Fibroblast of mammary gland (primary cell): ENCODE results near the gene DESI1.
A peak's percentile ranks its signal among the peaks of the same experiment; 100 is the strongest.
"Not testable (repeated sequence)": the region's sequence is repeated elsewhere in the genome, so short reads cannot be mapped to it uniquely, and the experiment has no call there.

Experiments used
- DNase-seq: peaks from one replicate; pipeline ENCODE4 v3.0.0-alpha.2; 2010; ENCODE audit warnings: low read depth
- H3K4me3 ChIP-seq: 2 replicates; pipeline ENCODE4 v1.5.1; 2011; ENCODE audit warnings: low read depth, mild to moderate bottlenecking, low read length, moderate library complexity; ENCODE audit not compliant: control insufficient read depth
- TF ChIP-seq, protein P1 (sequence below): conservative IDR thresholded peaks from 2 replicates; pipeline ENCODE4 v1.5.1; 2011; ENCODE audit warnings: low read depth, low read length, inconsistent platforms; ENCODE audit not compliant: control insufficient read depth, insufficient read depth

DESI1 gene

DNA sequence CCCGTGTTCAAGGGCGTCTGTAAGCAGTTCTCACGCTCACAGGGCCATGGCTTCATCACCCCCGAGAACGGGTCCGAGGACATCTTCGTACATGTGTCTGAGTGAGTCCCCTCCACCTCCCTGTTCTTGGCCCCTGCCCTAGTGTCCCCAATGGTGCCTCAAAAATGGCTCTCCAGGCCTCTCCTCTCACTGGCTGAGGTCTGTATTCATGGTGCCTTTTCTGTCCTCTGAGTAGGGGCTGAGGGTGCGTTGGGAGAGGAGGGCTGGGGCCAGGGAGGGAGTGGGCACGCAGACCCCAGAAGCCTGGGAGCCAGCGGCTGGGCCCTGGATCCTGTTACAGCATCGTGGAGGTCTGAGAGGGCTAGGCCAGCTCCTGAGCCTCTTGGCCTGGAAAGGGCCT, 47.2 kb downstream of the DESI1 start:
- DNase-seq: no peak
- TF ChIP-seq, protein P1, sequence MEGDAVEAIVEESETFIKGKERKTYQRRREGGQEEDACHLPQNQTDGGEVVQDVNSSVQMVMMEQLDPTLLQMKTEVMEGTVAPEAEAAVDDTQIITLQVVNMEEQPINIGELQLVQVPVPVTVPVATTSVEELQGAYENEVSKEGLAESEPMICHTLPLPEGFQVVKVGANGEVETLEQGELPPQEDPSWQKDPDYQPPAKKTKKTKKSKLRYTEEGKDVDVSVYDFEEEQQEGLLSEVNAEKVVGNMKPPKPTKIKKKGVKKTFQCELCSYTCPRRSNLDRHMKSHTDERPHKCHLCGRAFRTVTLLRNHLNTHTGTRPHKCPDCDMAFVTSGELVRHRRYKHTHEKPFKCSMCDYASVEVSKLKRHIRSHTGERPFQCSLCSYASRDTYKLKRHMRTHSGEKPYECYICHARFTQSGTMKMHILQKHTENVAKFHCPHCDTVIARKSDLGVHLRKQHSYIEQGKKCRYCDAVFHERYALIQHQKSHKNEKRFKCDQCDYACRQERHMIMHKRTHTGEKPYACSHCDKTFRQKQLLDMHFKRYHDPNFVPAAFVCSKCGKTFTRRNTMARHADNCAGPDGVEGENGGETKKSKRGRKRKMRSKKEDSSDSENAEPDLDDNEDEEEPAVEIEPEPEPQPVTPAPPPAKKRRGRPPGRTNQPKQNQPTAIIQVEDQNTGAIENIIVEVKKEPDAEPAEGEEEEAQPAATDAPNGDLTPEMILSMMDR: no peak
- no peak overlapping the region for H3K4me3 ChIP-seq

- DNase-seq, H3K4me3 ChIP-seq: not testable (repeated sequence)
Observed at GRCh38 chr22:41572305-41572704, 48.5 kb downstream of the DESI1 start.

GRCh38 chr22:41571786-41572185, 49.1 kb downstream of the DESI1 start:
- no peak for DNase-seq
- H3K4me3 ChIP-seq: no peak overlapping the region
- TF ChIP-seq, protein P1: no peak

GRCh38 chr22:41570221-41570620, 50.6 kb downstream of the DESI1 start:
- DNase-seq: no peak
- TF ChIP-seq, protein P1: no peak
- no peak overlapping the region for H3K4me3 ChIP-seq

GRCh38 chr22:41568811-41569210, 52.0 kb downstream of the DESI1 start:
- TF ChIP-seq, protein P1: no peak

DNA sequence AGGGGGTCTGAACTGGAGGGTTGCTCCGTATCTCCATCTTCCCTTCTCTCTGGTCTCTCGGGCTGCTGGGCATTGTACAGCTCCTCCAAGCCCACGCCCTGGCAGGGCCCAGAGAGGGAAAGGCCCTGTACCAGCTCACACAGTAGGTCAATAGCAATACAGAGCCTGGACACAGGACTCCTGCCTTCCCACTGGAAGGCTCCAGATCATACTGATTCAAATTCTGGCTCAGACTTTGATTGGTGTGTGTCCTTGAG, 53.4 kb downstream of the DESI1 start:
- H3K4me3 ChIP-seq: no peak overlapping the region
- TF ChIP-seq, protein P1: no peak
- no peak for DNase-seq

More at GRCh38 chr22:41568811-41569210, 52.0 kb downstream of the DESI1 start:
- DNase-seq: no peak
- no peak overlapping the region for H3K4me3 ChIP-seq

DNA sequence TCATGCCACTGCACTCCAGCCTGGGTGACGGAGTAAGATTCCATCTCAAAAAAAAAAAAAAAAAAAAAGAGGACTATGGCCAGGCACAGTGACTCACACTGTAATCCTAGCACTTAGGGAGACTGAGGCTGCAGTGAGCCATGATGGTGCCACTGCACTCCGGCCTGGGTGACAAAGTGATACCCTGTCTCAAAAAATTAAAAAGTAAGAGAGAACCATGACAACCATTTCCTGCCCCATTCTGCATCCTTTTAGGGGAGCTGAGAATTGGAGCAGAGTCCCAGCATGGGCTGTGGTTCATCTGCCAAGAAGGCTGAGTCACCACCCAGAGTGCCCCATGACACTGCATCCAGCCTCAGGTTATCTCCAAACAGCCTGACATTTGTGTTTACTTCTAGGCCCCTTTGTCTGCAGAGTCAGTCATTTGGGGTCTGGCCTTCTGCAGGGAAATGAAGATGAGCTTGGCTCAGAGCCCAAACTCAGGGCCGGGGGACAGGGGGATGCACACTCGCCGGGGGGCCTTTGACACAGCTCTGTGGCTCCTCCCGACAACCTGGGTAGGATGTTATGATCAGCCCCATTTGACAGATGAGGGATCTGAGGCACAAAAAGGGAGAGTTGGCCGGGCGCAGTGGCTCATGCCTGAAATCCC, 55.3 kb downstream of the DESI1 start:
- peak; percentile 85 for DNase-seq
- TF ChIP-seq, protein P1: no peak
- H3K4me3 ChIP-seq: no peak overlapping the region
